Trophoblast cell (in vitro differentiated cells and primary cell): ENCODE data around the gene ATAD3A.

Experiments
- DNase-seq, 2 donors: peaks; one replicate each; pipeline ENCODE4 v3.0.0-alpha.2; 2016
- H2AFZ ChIP-seq: 2 replicates; pipeline ENCODE4 v1.6.1; 2013; ENCODE audit warnings: low read length, moderate library complexity, mild to moderate bottlenecking; ENCODE audit not compliant: insufficient read depth, poor library complexity
- H2AK5ac ChIP-seq: 2 replicates; pipeline ENCODE4 v1.6.1; 2013; ENCODE audit warnings: mild to moderate bottlenecking, low read length
- H2BK120ac ChIP-seq: 2 replicates; pipeline ENCODE4 v1.6.1; 2013; ENCODE audit warnings: low read length, mild to moderate bottlenecking, moderate library complexity; ENCODE audit not compliant: insufficient read depth, poor library complexity
- H2BK12ac ChIP-seq: 2 replicates; pipeline ENCODE4 v1.6.1; 2013; ENCODE audit warnings: mild to moderate bottlenecking, low read length, moderate library complexity
- H2BK5ac ChIP-seq: 2 replicates; pipeline ENCODE4 v1.6.1; 2013; ENCODE audit warnings: low read length, low read depth, moderate library complexity, mild to moderate bottlenecking; ENCODE audit not compliant: poor library complexity
- H3K14ac ChIP-seq: 2 replicates; pipeline ENCODE4 v1.6.1; 2013; ENCODE audit warnings: mild to moderate bottlenecking, low read length
- H3K18ac ChIP-seq: 2 replicates; pipeline ENCODE4 v1.6.1; 2013; ENCODE audit warnings: mild to moderate bottlenecking, low read length
- H3K23ac ChIP-seq: 2 replicates; pipeline ENCODE4 v1.6.1; 2013; ENCODE audit warnings: low read length
- H3K27ac ChIP-seq: 2 replicates; pipeline ENCODE4 v1.5.1; 2013; ENCODE audit warnings: low read depth, mild to moderate bottlenecking, inconsistent platforms, low read length, moderate library complexity
- H3K27me3 ChIP-seq: 2 replicates; pipeline ENCODE4 v1.6.1; 2013; ENCODE audit warnings: inconsistent platforms, mild to moderate bottlenecking, low read length, moderate library complexity; ENCODE audit not compliant: insufficient read depth
- H3K36me3 ChIP-seq, 2 experiments: 1 replicate in 1 of 2; 2 replicates in 1 of 2; pipeline ENCODE4 v1.6.1; 2013; ENCODE audit warnings: low read length in 2 of 2, mild to moderate bottlenecking in 2 of 2, moderate library complexity in 1 of 2; ENCODE audit not compliant: insufficient read depth in 2 of 2, control insufficient read depth in 1 of 2
- H3K4ac ChIP-seq: 2 replicates; pipeline ENCODE4 v1.6.1; 2013; ENCODE audit warnings: low read depth, mild to moderate bottlenecking, low read length, moderate library complexity
- H3K4me1 ChIP-seq, 2 experiments: 1 replicate in 1 of 2; 2 replicates in 1 of 2; pipeline ENCODE4 v1.6.1; 2013; ENCODE audit warnings: low read length in 2 of 2, mild to moderate bottlenecking in 2 of 2, moderate library complexity in 1 of 2; ENCODE audit not compliant: insufficient read depth in 2 of 2, control insufficient read depth in 1 of 2
- H3K4me2 ChIP-seq: 2 replicates; pipeline ENCODE4 v1.6.1; 2013; ENCODE audit warnings: inconsistent platforms, mild to moderate bottlenecking, low read length, moderate library complexity
- H3K4me3 ChIP-seq: 2 replicates; pipeline ENCODE4 v1.5.1; 2013; ENCODE audit warnings: mild to moderate bottlenecking, low read depth, low read length, inconsistent platforms
- H3K79me1 ChIP-seq: one replicate; pipeline ENCODE4 v1.6.1; 2013; ENCODE audit warnings: low read length
- H3K79me2 ChIP-seq: 2 replicates; pipeline ENCODE4 v1.6.1; 2013; ENCODE audit warnings: low read length, mild to moderate bottlenecking; ENCODE audit not compliant: control insufficient read depth, insufficient read depth, poor library complexity
- H3K9ac ChIP-seq: 2 replicates; pipeline ENCODE4 v1.6.1; 2013; ENCODE audit warnings: mild to moderate bottlenecking, low read length
- H3K9me3 ChIP-seq: 2 replicates; pipeline ENCODE4 v1.6.1; 2013; ENCODE audit warnings: low read depth, mild to moderate bottlenecking, control low read depth, inconsistent platforms, low read length; ENCODE audit not compliant: insufficient read depth
- H4K12ac ChIP-seq: 2 replicates; pipeline ENCODE4 v1.6.1; 2013; ENCODE audit warnings: low read depth, mild to moderate bottlenecking, low read length, moderate library complexity
- H4K8ac ChIP-seq: 2 replicates; pipeline ENCODE4 v1.6.1; 2013; ENCODE audit warnings: low read depth, mild to moderate bottlenecking, low read length, moderate library complexity
- H4K91ac ChIP-seq: one replicate; pipeline ENCODE4 v1.6.1; 2013; ENCODE audit warnings: low read depth, mild to moderate bottlenecking, low read length, moderate library complexity
- WGBS: extraction: QIAGEN DNeasy Blood & Tissue Kit; methylation state at CpG from one replicate; pipeline ENCODE4 v1.1.7; 2013; ENCODE audit warnings: missing lambda C conversion rate; ENCODE audit not compliant: insufficient read length, insufficient coverage; ENCODE audit errors: extremely low coverage; 5-methylcytosine and 5-hydroxymethylcytosine counted together

Gene ATAD3A

DNA sequence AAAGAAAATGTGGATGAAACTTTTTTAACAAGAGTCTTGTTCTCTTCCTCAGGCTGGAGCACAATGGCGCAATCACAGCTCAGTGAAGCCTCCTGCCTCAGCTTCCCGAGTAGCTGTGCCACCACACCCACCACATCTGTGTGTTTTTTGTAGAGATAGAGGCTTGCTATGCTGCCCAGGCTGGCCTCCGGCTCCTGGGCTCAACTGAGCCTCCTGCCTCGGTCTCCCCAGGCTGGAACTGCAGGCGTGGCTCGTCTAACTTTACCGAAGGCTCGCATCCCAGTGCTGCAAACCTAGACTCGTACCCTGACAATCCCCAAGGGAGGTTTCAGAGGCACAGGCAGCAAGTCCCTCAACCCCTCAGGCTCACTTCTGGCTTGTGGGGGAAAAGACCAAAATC lies 48.2 kb downstream of the ATAD3A start:
- Histone ChIP-seq H3K79me1 (no peaks in the 10 kb centered on the region), H2BK12ac (no peak overlapping the region), H3K4ac (no peak overlapping the region), H3K27ac (no peak overlapping the region), H3K27me3 (no peaks in the 10 kb centered on the region), H4K91ac (no peak overlapping the region), H4K8ac (no peak overlapping the region), H3K4me1 (peaks cover 2% of the 10 kb centered on the region in 2 experiments), H3K4me2 (no peak overlapping the region), H3K14ac (no peak overlapping the region), H3K79me2 (no peaks in the 10 kb centered on the region), H2AK5ac (no peak overlapping the region), H2AFZ (no peak overlapping the region), H3K4me3 (no peak overlapping the region), H2BK5ac (no peak overlapping the region), H3K23ac (no peak overlapping the region), H3K36me3 (peaks cover 45 to 57% of the 10 kb centered on the region in 2 experiments), H3K18ac (no peak overlapping the region), H2BK120ac (no peak overlapping the region), H3K9ac (no peak overlapping the region), H4K12ac (no peak overlapping the region), H3K9me3 (no peaks in the 10 kb centered on the region)
- no peak for DNase-seq
- WGBS = no CpG with 5 or more reads among the region's 9 CpGs

DNA sequence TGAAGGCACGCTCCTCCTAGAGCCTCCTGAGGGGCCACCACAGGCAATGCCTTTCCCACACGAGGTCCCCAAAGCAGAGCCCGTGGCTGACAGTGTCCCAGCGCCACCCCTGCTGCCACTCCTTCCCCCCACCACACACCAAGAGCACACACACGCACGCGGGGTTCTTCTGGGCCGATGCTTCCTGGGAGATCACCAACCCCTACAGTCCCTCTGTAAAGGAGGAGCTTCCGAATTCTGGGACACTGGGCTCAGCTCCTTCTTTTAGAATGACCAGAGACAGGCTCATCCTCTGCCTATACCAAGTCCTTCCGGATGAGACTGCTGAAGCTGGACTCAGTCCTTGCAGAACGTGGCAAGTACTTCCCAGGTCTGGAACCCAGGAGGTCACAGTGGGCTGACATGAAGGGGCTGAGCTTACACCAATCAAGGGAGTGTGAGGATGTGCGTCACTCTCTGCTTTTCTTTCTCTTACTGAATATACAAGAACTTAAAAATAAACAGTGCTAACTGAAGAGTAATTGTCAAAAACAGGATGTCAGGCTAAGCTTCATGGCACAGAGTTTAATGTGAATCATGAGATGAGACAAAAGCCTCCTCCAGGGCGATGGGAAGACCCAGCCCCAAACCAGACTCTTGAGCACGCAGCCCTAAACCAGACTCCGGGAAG lies 50.0 kb downstream of the ATAD3A start:
- Histone ChIP-seq H3K18ac (no peak overlapping the region), H3K23ac (no peak overlapping the region), H2BK120ac (no peak overlapping the region), H4K91ac (no peak overlapping the region), H3K36me3 (peaks cover 44 to 57% of the 10 kb centered on the region in 2 experiments), H3K4ac (no peak overlapping the region), H3K9ac (no peak overlapping the region), H2BK5ac (no peak overlapping the region), H4K12ac (no peak overlapping the region), H3K9me3 (no peaks in the 10 kb centered on the region), H3K14ac (no peak overlapping the region), H3K27ac (no peak overlapping the region), H3K4me2 (no peak overlapping the region), H3K4me1 (peaks cover 2% of the 10 kb centered on the region in 2 experiments), H3K79me1 (no peaks in the 10 kb centered on the region), H2AFZ (no peak overlapping the region), H2AK5ac (no peak overlapping the region), H3K4me3 (no peak overlapping the region), H3K79me2 (peaks cover 5% of the 10 kb centered on the region), H4K8ac (no peak overlapping the region), H2BK12ac (no peak overlapping the region), H3K27me3 (no peaks in the 10 kb centered on the region)
- DNase-seq = no peak
- no CpG with 5 or more reads among the region's 15 CpGs for WGBS

DNA sequence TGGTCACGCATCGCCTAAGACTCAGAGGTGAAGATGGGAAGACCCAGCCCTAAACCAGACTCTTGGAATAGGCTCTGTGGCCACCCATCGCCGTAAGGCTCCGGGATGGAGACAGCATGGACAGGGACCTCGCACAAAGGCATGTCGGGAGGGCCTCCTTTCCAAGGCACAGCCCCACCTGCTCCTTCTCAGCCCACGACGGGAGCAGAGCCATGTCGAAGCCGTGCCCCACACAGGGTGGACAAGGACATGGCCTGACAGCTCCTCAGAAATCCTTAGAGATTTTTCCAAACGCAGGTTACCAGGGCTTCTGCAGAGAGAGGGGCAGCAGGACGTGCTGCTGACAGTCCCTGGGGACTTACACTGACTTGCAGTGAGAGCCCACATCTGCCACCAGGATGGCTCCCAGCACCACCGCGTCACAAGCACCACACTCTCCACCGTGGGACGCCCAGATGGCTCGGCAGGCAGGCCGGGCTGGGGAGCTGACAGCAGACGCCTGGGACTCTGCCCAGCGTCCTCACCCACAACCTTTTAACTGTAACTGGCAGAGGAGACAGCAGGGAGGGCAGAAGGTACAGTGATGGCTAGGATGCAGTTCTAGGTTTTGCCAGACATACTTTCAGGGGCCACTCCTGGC lies 50.7 kb downstream of the ATAD3A start:
- Histone ChIP-seq H3K23ac (no peak overlapping the region), H4K8ac (no peak overlapping the region), H2BK120ac (no peak overlapping the region), H3K36me3 (peaks cover 48 to 59% of the 10 kb centered on the region in 2 experiments), H3K79me2 (peaks cover 10% of the 10 kb centered on the region), H3K18ac (no peak overlapping the region), H3K4me3 (no peak overlapping the region), H2AFZ (no peak overlapping the region), H3K79me1 (no peaks in the 10 kb centered on the region), H3K14ac (no peak overlapping the region), H2BK12ac (no peak overlapping the region), H3K9me3 (no peaks in the 10 kb centered on the region), H3K27ac (no peak overlapping the region), H3K9ac (no peak overlapping the region), H3K4me2 (no peak overlapping the region), H4K91ac (no peak overlapping the region), H4K12ac (no peak overlapping the region), H3K4me1 (peaks cover 2% of the 10 kb centered on the region in 2 experiments), H2AK5ac (no peak overlapping the region), H3K27me3 (no peaks in the 10 kb centered on the region), H2BK5ac (no peak overlapping the region), H3K4ac (no peak overlapping the region)
- no CpG with 5 or more reads among the region's 21 CpGs for WGBS
- DNase-seq = no peak

DNA sequence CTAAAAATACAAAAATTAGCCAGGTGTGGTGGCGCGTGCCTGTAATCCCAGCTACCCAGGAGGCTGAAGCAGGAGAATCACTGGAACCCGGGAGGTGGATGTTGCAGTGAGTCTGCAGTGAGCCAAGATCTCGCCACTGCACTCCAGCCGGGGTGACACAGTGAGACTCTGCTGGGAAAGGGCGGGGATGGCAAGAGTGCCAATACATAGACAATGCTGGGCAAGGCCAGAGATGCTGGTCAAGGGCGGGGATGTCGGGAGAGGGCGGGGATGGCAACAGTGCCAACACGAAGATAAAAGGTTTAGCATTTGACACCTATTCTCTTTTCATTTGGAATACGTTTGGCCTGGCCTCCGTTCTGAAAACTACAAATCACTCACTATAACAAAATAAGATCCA lies 51.7 kb downstream of the ATAD3A start:
- peaks cover 13% of the 10 kb centered on the region for H3K79me2 ChIP-seq
- peaks cover 2% of the 10 kb centered on the region in 2 experiments for H3K4me1 ChIP-seq
- peak overlapping the region; percentile 22 for H3K4ac ChIP-seq
- H3K27me3 ChIP-seq = no peaks in the 10 kb centered on the region
- no peak overlapping the region for H3K27ac ChIP-seq
- no peak overlapping the region for H3K14ac ChIP-seq
- H3K4me3 ChIP-seq = no peak overlapping the region
- H2BK12ac ChIP-seq = no peak overlapping the region
- no peak overlapping the region for H3K18ac ChIP-seq
- H3K9me3 ChIP-seq = no peaks in the 10 kb centered on the region
- WGBS = no CpG with 5 or more reads among the region's 12 CpGs
- no peak overlapping the region for H2BK5ac ChIP-seq
- no peak overlapping the region for H2BK120ac ChIP-seq
- no peaks in the 10 kb centered on the region for H3K79me1 ChIP-seq
- H4K91ac ChIP-seq = no peak overlapping the region
- no peak overlapping the region for H2AK5ac ChIP-seq
- no peak overlapping the region for H4K8ac ChIP-seq
- H3K9ac ChIP-seq = no peak overlapping the region
- DNase-seq = no peak
- H3K4me2 ChIP-seq = no peak overlapping the region
- no peak overlapping the region for H2AFZ ChIP-seq
- peaks cover 48 to 58% of the 10 kb centered on the region in 2 experiments for H3K36me3 ChIP-seq
- H4K12ac ChIP-seq = no peak overlapping the region
- no peak overlapping the region for H3K23ac ChIP-seq
